NCI-H2196 treated with DMSO at 0.1 percent for 48 hours (cell line): Measurements from ENCODE around the gene CCT6A.
"Not testable (repeated sequence)": the region's sequence is repeated elsewhere in the genome, so short reads cannot be mapped to it uniquely, and the experiment has no call there.

ENCODE experiments used
- DNase-seq: peaks from one replicate; lab custom pipeline; 2025; ENCODE audit not compliant: unreplicated experiment; lab: John Stamatoyannopoulos, UW

CCT6A gene

GRCh38 chr7:56098187-56099008 lies 46.8 kb downstream of the CCT6A start:
- DNase-seq = not testable (repeated sequence)

- DNase-seq = no peak
Observed at GRCh38 chr7:56099653-56100052, 48.1 kb downstream of the CCT6A start.

GRCh38 chr7:56104138-56104537 lies 52.6 kb downstream of the CCT6A start:
- DNase-seq = not testable (repeated sequence)

- no peak for DNase-seq
Observed at GRCh38 chr7:56105508-56105907, 53.9 kb downstream of the CCT6A start.

GRCh38 chr7:56106108-56107073 lies 54.8 kb downstream of the CCT6A start, which contains the start of gene CHCHD2:
Gene CHCHD2, minus strand, starts transcription at chr7:56106476. Its CDS starts 63 bp downstream, at chr7:56106413.
- peak; percentile 97 for DNase-seq

- no peak for DNase-seq
Observed at GRCh38 chr7:56107954-56108258, 56.3 kb downstream of the CCT6A start.

GRCh38 chr7:56110611-56111010 lies 59.0 kb downstream of the CCT6A start:
- no peak for DNase-seq

- not testable (repeated sequence) for DNase-seq
Observed at GRCh38 chr7:56112244-56112643, 60.7 kb downstream of the CCT6A start.
